A549 (cell line): ENCODE results near the gene CCNYL1. TPM values are rescaled to one million over a fixed set of nuclear protein-coding genes. Genes with fewer than 3 reads are reported as not detected.

Experiments used
- ATAC-seq, 2 experiments: fragments of 200-7000 bp in 1 of 2; fragments of >200 bp in 1 of 2; cut with Nextera tagmentation in 1 of 2; cut with Tn5 transposase in 1 of 2; 3 replicates each; pipeline versions ENCODE4 v1.8.0 to v1.9.1; 2018 to 2020; ENCODE audit warnings: mild to moderate bottlenecking in 1 of 2, moderate library complexity in 1 of 2
- CTCF ChIA-PET: fragments of 300-600 bp; sonication (Branson Sonifier 250); formaldehyde crosslinking; extraction: SDS; loops from one replicate; lab custom pipeline; 2021; ENCODE audit warnings: antibody characterized with exemption, inconsistent platforms; lab: Yijun Ruan, JAX
- POLR2A ChIA-PET: fragments of 350-600 bp; formaldehyde crosslinking; extraction: SDS; loops from one replicate; lab custom pipeline; 2021; ENCODE audit warnings: antibody characterized with exemption, inconsistent platforms; lab: Yijun Ruan, JAX
- DNase-seq, 2 experiments: peaks; one replicate each; pipeline versions ENCODE4 v3.0.0 to v3.0.0-alpha.2; 2011 to 2016; ENCODE audit warnings: low read depth in 1 of 2, low spot score in 1 of 2
- FAIRE-seq: peaks from 2 replicates; lab custom pipeline; 2011; peaks lifted over from hg19 to GRCh38; lab: Jason Lieb, UNC
- H3K27ac ChIP-seq, 2 experiments: fragments of >200 bp; sonication (Bioruptor Twin); formaldehyde crosslinking; 3 replicates each; pipeline ENCODE4 v1.5.1; 2016 to 2017
- H3K4me1 ChIP-seq: fragments of >200 bp; sonication (Bioruptor Twin); formaldehyde crosslinking; 3 replicates; pipeline ENCODE4 v1.6.1; 2016
- H3K4me2 ChIP-seq: fragments of >200 bp; sonication (Bioruptor Twin); formaldehyde crosslinking; 3 replicates; pipeline ENCODE4 v1.6.1; 2016
- H3K4me3 ChIP-seq: fragments of >200 bp; sonication (Bioruptor Twin); formaldehyde crosslinking; 3 replicates; pipeline ENCODE4 v1.5.1; 2016
- H3K9me3 ChIP-seq: fragments of >200 bp; sonication (Bioruptor Twin); formaldehyde crosslinking; 3 replicates; pipeline ENCODE4 v1.6.1; 2016
- ATOH8 ChIP-seq: fragments of 250-450 bp; sonication (Bioruptor Pico); IDR thresholded peaks from 2 replicates; pipeline ENCODE4 v1.5.0; 2020; ENCODE audit warnings: low read depth, mild to moderate bottlenecking, moderate library complexity
- CHD4 ChIP-seq: fragments of 200-600 bp; sonication (generic); IDR thresholded peaks from 2 replicates; pipeline ENCODE4 v1.6.1; 2016; ENCODE audit warnings: antibody characterized with exemption, mild to moderate bottlenecking, borderline replicate concordance
- E2F6 ChIP-seq: IDR thresholded peaks from 2 replicates; pipeline ENCODE4 v1.6.1; 2012; ENCODE audit warnings: low read depth, borderline replicate concordance
- EP300 ChIP-seq, 2 experiments: fragments of >200 bp; sonication (Bioruptor Twin); formaldehyde crosslinking; IDR thresholded peaks; 2 replicates in 1 of 2; 3 replicates in 1 of 2; pipeline ENCODE4 v1.6.1; 2016 to 2017
- ESRRA ChIP-seq: fragments of 150-350 bp; IDR thresholded peaks from 2 replicates; pipeline ENCODE4 v1.6.1; 2014; ENCODE audit warnings: mild to moderate bottlenecking, low read length, borderline replicate concordance
- FOSL2 ChIP-seq, 2 experiments: fragments of 450-650 bp in 1 of 2; fragments of >200 bp in 1 of 2; sonication (Bioruptor Twin) in 1 of 2; formaldehyde crosslinking; IDR thresholded peaks; 2 replicates each; pipeline versions ENCODE4 v1.5.0 to v1.6.1; 2016 to 2020; ENCODE audit warnings: mild to moderate bottlenecking in 1 of 2, moderate library complexity in 1 of 2
- GATA3 ChIP-seq: IDR thresholded peaks from 2 replicates; pipeline ENCODE4 v1.6.1; 2012; ENCODE audit warnings: borderline replicate concordance
- HOXB13 ChIP-seq: fragments of 250-450 bp; sonication (Bioruptor Pico); IDR thresholded peaks from 2 replicates; pipeline ENCODE4 v1.5.0; 2020; ENCODE audit warnings: low read depth, mild to moderate bottlenecking, moderate library complexity
- JUN ChIP-seq, 2 experiments: fragments of >200 bp; sonication (Bioruptor Twin); formaldehyde crosslinking; IDR thresholded peaks; 2 replicates in 1 of 2; 3 replicates in 1 of 2; pipeline ENCODE4 v1.6.1; 2016 to 2017
- JUNB ChIP-seq: fragments of >200 bp; sonication (Bioruptor Twin); formaldehyde crosslinking; IDR thresholded peaks from 2 replicates; pipeline ENCODE4 v1.6.1; 2016
- NPAS2 ChIP-seq: fragments of 250-450 bp; sonication (Bioruptor Pico); IDR thresholded peaks from 2 replicates; pipeline ENCODE4 v1.8.0; 2022; ENCODE audit warnings: mild to moderate bottlenecking, moderate library complexity, borderline replicate concordance
- PHF8 ChIP-seq: fragments of 200-600 bp; sonication (generic); IDR thresholded peaks from 2 replicates; pipeline ENCODE4 v1.6.1; 2016; ENCODE audit warnings: low read depth, mild to moderate bottlenecking, antibody characterized with exemption, moderate library complexity, borderline replicate concordance
- POLR2A ChIP-seq: IDR thresholded peaks from 2 replicates; pipeline ENCODE4 v1.6.1; 2012; ENCODE audit warnings: mild to moderate bottlenecking, low read length
- RCOR1 ChIP-seq: fragments of 150-350 bp; IDR thresholded peaks from 2 replicates; pipeline ENCODE4 v1.6.1; 2014; ENCODE audit warnings: antibody characterized with exemption, low read length, low read depth
- REST ChIP-seq: fragments of 200-600 bp; sonication (generic); IDR thresholded peaks from 2 replicates; pipeline ENCODE4 v1.6.1; 2016; ENCODE audit warnings: antibody characterized with exemption, mild to moderate bottlenecking, moderate library complexity
- RNF2 ChIP-seq: fragments of 200-600 bp; sonication (generic); IDR thresholded peaks from 2 replicates; pipeline ENCODE4 v1.6.1; 2016; ENCODE audit warnings: low read depth, mild to moderate bottlenecking, antibody characterized with exemption, moderate library complexity, borderline replicate concordance
- TP53 ChIP-seq: fragments of 250-450 bp; sonication (Bioruptor Pico); IDR thresholded peaks from 2 replicates; pipeline ENCODE4 v1.5.0; 2021; ENCODE audit warnings: mild to moderate bottlenecking, moderate library complexity
- USF2 ChIP-seq: fragments of 450-650 bp; IDR thresholded peaks from 2 replicates; pipeline ENCODE4 v1.6.1; 2014; ENCODE audit warnings: antibody characterized with exemption
- ZFP36 ChIP-seq: fragments of 450-650 bp; IDR thresholded peaks from 2 replicates; pipeline ENCODE4 v1.6.1; 2014; ENCODE audit warnings: borderline replicate concordance; ENCODE audit not compliant: partially characterized antibody
- ZNF302 ChIP-seq: fragments of 250-450 bp; sonication (Bioruptor Pico); IDR thresholded peaks from 2 replicates; pipeline ENCODE4 v1.9.0; 2021; ENCODE audit warnings: inconsistent platforms, mild to moderate bottlenecking, moderate library complexity
- WGBS: methylation state at CpG from one replicate; pipeline ENCODE4 v1.1.6; 2017; ENCODE audit errors: missing lambda C conversion rate; 5-methylcytosine and 5-hydroxymethylcytosine counted together
- polyA plus RNA-seq, 4 experiments: library from polyadenylated mRNA; depleted of rRNA in 3 of 4; stranded (reverse); fragments of >200 nt; fragmentation: RNase III in 1 of 4; extraction: RNeasy Plus Mini Kit Qiagen cat#74134 plus additional on column Dnase treatment in 1 of 4; gene quantifications; 2 replicates in 3 of 4; 3 replicates in 1 of 4; pipeline ENCODE4 v1.2.3, GENCODE V29; 2011 to 2017

CCNYL1 gene
- polyA plus RNA-seq, 2 of the 4 experiments (the other 2 are of a cell fraction): 16.9 to 31.6 TPM

GRCh38 chr2:207782238-207783030 is 71.0 kb downstream of the CCNYL1 start:
- Histone ChIP-seq H3K27ac (peak overlapping the region; percentile 56 to 71), H3K4me2 (peak overlapping the region; percentile 61), H3K9me3 (no peaks in the 10 kb centered on the region), H3K4me3 (no peak overlapping the region), H3K4me1 (peaks cover 41% of the 10 kb centered on the region)
- no peak for TF ChIP-seq PHF8
- TF ChIP-seq REST: no peak
- TF ChIP-seq EP300 (IDR thresholded peaks at IDR 0.05): no peak
- no peak for TF ChIP-seq TP53 (CRISPR knock-in tag)
- TF ChIP-seq CHD4: no peak
- WGBS: 76% methylated on average over 10 of the region's 10 CpGs
- ATAC-seq (peak; percentile 13 to 47; a peak in 3 of 6 replicates), FAIRE-seq (no peak), DNase-seq (no peak)
- POLR2A ChIA-PET: interaction anchor here (0.6 kb wide), 1 partner anchor 13 kb away, joined by 3 read pairs; the partner anchor contains the start of gene FZD5
- CTCF ChIA-PET: interaction anchor here (0.7 to 2.6 kb wide), 5 partner anchors 7 to 258 kb away, joined by 3 to 8 read pairs (median 5); no protein-coding TSS in a partner anchor

GRCh38 chr2:207783514-207783913 is 72.1 kb downstream of the CCNYL1 start:
- ChIA-PET CTCF (interaction anchor here (1.0 to 2.6 kb wide), 5 partner anchors 8 to 257 kb away, joined by 3 to 8 read pairs (median 5); partner anchors contain the start of gene FZD5), POLR2A (interaction anchor here (1.1 kb wide), 1 partner anchor 14 kb away, joined by 4 read pairs; the partner anchor contains the start of gene FZD5)
- ATAC-seq (no peak), DNase-seq (no peak), FAIRE-seq (no peak)
- no peaks in the 10 kb centered on the region for H3K9me3 ChIP-seq
- no peak overlapping the region for H3K4me3 ChIP-seq
- peaks cover 41% of the 10 kb centered on the region for H3K4me1 ChIP-seq
- H3K4me2 ChIP-seq: no peak overlapping the region
- TF ChIP-seq ZFP36: no peak
- no peak for TF ChIP-seq ATOH8 (CRISPR knock-in tag)
- no peak for TF ChIP-seq USF2
- no peak for TF ChIP-seq JUNB
- TF ChIP-seq HOXB13 (CRISPR knock-in tag): no peak
- no peak for TF ChIP-seq FOSL2 (IDR thresholded peaks at IDR 0.05)
- TF ChIP-seq FOSL2 (CRISPR knock-in tag; IDR thresholded peaks at IDR 0.05): no peak
- no peak for TF ChIP-seq ZNF302
- no peak for TF ChIP-seq POLR2A
- no peak for TF ChIP-seq RNF2
- TF ChIP-seq RCOR1: no peak
- no peak for TF ChIP-seq E2F6
- no peak for TF ChIP-seq ESRRA
- no peak for TF ChIP-seq JUN (IDR thresholded peaks at IDR 0.05)
- no peak for TF ChIP-seq NPAS2 (CRISPR knock-in tag)
- no peak for TF ChIP-seq GATA3
- TF ChIP-seq, all 56 proteins: peak for 0
- WGBS: 88% methylated on average over 2 of the region's 2 CpGs
- H3K27ac ChIP-seq: peak overlapping the region; percentile 56 to 71; a peak in 3 of 6 replicates
